ENCODE measurements around the gene AP1G2. TPM values are rescaled to one million over a fixed set of nuclear protein-coding genes. Genes with fewer than 3 reads are reported as not detected.
A peak's percentile ranks its signal among the peaks of the same experiment; 100 is the strongest.
"Not testable (repeated sequence)": the region's sequence is repeated elsewhere in the genome, so short reads cannot be mapped to it uniquely, and the experiment has no call there.

Gene AP1G2
- total RNA-seq, 1 donor from 2014 or later: 10.0 TPM

DNA sequence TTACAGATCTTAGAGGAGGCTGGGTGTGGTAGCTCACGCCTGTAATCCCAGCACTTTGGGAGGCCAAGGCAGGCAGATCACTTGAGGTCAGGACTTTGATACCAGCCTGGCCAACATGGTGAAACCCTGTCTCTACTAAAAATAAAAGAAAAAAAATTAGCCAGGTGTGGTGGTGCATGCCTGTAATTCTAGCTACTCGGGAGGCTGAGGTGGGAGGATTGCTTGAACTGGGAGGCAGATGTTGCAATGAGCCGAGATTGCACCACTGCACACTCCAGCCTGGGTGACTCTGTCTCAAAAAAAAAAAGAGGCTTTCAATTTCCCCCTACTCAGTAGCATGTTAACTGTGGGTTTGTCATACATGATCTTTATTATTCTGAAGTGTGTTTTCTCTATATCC, 26.6 kb upstream of the AP1G2 start:
- DNase-seq: not testable (repeated sequence)

DNA sequence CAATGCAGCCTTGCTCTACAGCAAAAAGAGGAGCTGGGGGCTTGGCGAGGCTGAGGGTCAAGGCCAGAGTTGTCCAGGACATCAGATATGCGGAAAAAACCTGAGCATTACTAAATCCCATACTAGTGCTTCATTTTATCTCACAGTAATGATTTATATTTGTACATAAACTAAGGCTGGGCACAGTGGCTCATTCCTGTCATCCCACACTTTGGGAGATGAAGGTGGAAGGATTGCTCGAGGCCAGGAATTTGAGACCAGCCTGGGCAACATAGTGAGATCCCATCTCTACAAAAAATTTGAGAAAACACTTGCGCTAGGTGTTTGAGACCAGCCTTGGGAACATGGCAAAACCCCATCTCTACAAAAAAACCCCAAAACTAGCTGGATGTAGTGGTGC, 22.6 kb upstream of the AP1G2 start:
- DNase-seq: no peak

DNA sequence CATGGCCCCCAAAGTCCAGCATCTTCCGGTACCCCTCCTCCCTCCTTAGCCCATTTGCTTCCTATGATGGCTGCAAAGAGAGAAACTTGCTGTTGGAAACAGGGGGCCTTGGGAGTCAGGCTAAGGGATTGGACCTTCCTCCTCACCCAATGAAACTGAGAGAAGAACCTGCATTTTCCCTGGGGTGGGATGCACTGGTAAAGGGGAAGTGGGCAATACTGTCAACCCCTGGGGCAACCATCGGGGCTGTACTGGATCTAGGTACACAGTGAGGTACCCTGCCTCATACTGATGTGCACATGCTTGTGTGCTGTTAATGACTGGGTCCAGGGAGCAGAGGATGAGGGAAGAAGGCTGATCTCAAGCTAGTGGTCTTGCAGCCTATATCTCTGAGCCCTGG, 22.0 kb upstream of the AP1G2 start:
- no peak for DNase-seq

DNA sequence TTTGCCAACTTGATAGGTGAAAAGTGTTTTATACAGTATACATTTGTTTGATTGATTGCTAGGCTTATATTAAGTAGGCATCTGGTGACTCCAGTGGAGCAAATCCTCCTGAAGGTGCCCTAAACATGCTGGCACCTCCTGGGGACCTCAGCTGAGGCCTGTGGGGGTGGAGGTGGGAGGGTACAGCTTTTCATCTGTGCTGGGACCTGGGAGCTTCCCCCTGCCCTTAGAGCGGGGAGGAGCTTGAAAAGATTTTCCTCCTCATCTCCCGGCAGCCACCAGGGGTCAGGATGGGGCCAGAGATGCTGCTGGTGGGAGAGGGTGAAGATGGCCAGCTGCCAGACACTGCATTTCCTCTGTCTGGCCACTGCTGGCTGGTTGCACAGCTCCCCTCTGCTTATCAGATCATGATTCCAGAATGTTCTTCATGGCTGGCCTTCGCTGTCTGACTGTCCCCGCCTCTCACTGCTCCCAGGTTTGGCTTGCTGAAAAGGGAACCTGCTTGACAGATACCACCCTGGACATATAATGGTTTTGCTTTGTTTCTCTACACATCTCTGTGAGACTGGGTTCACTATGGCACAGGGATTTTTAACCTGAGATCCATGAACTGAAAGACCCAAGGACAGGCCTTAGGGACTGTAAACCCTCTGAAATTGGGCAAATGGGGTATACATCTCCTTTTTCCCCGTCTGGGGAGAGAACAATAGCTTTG, 21.4 kb upstream of the AP1G2 start:
- peak; percentile 63 for DNase-seq

DNA sequence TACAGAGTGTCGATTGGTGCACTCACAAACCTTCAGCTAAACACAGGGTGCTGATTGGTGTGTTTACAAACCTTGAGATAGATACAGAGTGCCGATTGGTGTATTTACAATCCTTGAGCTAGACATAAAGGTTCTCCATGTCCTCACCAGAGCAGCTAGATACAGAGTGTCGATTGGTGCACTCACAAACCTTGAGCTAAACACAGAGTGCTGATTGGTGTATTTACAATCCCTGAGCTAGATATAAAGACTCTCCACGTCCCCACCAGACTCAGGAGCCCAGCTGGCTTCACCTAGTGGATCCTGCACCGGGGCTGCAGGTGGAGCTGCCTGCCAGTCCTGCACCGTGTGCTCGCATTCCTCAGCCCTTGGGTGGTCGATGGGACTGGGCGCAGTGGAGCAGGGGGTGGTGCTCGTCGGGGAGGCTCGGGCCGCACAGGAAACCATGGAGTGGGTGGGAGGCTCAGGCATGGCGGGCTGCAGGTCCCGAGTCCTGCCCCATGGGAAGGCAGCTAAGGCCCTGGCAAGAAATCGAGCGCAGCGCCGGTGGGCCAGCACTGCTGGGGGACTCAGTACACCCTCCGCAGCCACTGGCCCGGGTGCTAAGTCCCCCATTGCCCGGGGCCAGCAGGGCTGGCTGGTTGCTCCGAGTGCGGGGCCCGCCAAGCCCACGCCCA, 17.1 kb upstream of the AP1G2 start:
- not testable (repeated sequence) for DNase-seq

DNA sequence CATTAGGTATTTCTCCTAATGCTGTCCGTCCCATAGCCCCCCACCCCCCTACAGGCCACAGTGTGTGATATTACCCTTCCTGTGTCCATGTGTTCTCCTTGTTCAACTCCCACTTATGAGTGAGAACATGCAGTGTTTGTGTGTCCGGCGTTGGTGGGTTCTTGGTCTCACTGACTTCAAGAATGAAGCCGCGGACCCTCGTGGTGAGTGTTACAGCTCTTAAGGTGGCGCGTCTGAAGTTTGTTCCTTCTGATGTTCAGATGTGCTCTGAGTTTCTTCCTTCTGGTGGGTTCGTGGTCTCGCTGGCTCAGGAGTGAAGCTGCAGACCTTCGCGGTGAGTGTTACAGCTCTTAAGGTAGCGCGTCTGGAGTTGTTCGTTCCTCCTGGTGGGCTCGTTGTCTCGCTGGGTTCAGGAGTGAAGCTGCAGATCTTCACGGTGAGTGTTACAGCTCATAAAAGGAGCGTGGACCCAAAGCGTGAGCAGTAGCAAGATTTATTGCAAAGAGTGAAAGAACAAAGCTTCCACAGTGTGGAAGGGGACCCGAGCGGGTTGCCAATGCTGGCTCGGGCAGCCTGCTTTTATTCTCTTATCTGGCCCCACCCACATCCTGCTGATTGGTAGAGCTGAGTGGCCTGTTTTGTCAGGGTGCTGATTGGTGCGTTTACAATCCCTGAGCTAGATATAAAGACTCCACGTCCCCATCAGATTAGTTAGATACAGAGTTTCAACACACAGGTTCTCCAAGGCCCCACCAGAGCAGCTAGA, 16.4 kb upstream of the AP1G2 start:
- DNase-seq: not testable (repeated sequence)

DNA sequence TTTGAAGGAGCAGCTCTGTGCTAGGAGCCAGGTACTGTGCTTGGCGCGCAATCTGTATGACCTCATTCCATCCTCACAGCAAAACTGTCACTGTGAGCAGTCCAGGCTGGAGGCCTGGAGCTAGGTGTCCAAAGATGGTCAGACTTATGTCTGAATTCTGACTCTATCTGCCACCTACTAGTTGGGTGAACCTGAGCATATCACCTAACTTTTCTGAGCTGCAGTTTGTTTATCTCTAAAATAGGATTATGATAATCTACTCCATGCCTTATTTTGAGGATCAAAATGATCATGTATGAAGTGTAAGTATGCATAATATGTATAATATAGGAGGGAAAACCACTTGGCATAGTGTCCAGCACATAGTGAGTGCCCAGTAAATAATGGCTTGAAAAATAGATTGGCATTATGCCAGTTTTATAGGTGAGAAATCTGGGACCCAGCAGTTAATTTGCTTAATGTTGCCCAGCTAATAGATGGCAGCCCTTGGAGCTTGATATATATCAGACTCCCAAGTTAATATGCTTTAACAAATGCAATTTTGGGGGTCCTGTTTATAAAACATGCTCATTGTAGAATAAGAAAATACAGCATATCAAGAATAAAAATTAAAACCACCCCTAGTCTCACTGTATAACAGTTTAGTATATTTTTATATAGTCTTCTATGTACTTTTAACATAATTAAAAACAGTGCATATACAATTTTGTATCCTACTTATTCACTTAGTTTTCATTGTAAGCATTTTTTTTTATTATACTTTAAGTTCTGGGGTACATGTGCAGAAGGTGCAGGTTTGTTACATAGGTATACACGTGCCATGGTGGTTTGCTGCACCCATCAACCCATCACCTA, 15.5 kb upstream of the AP1G2 start:
- DNase-seq: no peak

DNA sequence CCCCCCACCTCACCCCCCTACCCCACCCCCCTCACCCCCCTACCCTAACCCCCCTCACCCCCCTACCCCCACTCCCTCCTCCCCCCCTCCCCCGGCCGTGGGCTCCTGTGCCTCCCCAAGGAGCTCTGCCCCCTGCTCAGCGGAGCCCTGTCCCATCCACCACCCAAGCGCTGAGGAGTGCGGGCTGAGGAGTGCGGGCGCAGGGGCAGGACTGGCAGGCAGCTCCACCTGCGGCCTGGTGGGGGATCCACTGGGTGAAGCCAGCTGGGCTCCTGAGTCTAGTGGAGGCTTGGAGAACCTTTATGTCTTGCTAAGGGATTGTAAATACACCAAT, 13.3 kb upstream of the AP1G2 start:
- no peak for DNase-seq

DNA sequence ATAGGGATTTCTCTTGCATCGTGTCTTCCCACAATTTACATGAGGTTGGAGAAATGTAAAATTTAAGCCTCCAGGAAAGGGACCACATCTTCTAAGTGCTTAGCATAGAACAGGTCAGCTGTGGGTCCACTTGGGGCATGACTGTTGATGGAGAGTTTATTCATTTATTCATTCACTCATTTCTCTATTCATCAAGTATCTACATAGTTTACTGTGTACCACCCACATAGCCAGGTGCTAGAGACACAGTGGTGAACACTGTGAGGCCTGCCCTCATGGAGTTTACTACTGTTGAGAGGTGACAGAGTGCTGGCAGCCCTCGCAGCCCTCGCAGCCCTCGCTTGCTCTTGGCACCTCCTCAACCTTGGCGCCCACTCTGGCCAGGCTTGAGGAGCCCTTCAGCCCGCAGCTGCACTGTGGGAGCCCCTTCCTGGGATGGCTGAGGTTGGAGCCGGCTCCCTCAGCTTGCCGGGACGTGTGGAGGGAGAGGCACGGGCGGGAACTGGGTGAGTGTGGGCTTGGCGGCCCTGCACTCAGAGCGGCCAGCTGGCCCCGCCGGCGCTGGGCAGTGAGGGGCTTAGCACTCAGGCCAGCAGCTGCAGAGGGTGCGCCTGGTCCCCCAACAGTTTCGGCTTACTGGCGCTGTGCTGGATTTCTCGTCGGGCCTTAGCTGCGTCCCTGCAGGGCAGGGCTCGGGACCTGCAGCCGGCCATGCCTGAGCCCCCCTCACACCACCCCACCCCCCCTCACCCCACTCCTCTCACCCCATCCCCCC, 12.7 kb upstream of the AP1G2 start:
- DNase-seq: no peak

DNA sequence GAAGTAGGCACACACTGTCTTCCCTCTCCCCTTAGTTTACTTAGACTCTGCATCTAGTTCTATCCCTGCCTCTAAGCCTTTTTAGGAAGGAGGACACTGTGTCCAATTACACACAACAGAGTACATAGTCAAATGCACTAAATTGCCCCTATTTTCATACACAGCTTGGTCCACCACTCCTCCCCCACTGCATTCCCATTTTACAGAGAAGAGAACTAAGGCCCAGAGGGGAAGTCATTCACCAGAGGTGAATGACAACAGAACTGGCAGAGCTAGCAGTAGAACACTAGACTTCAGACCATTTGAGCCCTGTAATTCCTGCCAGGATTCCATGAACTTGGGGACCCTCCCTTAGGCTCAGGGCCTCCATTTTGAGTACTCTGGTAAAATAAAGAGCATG, 12.1 kb upstream of the AP1G2 start:
- DNase-seq: no peak

DNA sequence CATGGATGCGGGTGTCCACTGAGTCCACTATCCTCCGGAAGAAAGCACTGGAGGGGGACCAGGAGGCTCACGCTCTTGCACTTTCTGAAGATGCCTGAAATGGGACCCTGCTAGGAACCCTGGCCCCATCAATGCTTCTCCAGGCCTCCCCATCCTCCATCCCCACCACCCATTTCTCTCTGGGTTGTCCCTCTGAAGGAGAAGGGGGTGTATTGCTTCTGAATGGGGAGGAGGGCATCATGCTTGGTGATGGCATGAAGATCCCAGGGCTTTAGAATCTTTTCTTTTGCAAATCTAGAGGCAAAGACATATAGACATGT, 11.7 kb upstream of the AP1G2 start:
- no peak for DNase-seq

DNA sequence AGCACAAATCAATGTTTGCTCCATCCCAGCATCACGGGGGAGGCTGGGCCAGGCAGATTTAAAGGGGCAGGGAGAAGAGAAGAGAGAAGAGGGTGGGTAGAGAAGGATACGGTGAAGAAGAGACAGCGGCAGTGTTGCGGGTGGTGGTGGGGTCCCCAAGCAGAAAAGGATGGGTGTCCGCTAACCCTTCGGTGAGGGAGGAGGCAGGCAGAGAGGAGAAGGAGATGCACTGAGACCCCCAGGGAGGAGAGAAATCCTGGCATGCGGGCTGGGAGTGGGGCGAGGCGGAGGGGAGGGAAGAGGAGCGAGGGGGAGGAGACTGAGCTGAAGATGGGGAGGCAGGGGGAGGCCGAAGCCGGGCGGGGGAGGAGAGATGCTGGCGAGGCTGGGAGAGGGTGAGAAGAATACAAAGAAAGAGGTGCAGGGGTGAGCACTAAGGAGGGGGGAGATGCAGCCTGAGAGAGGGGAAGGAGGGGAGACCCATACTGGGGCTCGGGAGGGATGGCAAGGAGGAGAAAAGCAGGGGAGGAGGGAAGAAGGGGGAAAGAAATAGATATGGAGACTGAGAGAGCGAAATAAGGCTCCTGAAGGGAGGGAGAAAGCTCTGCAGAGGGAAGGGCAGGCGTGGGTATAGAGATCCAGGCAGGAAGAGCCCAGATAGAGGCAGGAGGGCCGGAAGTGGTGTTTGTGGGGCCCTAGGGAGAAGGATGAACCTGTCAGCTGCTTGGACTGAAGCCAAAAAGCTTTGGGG, 11.1 kb upstream of the AP1G2 start, which contains the start of gene JPH4:
JPH4 (minus strand) TSS at position 231 of the 751 bp plus-strand sequence. CDS start 1,337 bp downstream, outside the sequence.
- peak; percentile 74 for DNase-seq

DNA sequence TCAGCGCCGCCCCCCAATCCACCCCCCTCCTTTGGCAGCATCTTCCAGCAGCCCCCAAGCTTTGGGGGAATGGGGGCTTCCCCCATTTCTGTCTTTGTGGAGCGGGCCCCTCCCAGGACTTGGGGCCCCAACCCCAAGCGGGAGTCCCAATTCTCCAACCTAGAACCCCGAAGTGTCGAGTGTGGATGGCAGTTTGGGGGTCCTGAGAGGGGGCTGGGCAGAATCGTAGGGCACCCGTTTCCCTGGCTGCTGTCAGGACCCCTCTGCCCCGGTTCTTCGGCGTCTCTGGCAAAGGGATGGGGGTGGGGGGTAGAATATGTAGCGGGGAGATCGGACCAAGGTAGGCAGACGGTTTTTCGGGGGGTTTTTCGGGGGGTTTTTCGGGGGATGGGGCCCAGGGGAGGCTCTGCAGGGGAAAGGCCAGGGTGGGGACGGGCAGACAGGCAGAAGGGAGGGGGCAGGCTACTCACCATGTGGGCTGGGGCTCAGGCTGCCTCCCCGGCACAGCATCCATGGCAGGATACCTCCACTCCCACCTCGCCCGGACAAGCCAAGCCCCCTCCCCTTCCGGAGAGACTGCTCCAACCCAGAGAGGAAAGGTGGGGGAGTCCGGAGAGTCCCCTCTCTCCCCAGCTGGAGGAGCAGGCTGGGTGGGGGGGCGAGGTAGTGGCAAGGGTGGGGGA, 10.3 kb upstream of the AP1G2 start:
- DNase-seq: no peak

DNA sequence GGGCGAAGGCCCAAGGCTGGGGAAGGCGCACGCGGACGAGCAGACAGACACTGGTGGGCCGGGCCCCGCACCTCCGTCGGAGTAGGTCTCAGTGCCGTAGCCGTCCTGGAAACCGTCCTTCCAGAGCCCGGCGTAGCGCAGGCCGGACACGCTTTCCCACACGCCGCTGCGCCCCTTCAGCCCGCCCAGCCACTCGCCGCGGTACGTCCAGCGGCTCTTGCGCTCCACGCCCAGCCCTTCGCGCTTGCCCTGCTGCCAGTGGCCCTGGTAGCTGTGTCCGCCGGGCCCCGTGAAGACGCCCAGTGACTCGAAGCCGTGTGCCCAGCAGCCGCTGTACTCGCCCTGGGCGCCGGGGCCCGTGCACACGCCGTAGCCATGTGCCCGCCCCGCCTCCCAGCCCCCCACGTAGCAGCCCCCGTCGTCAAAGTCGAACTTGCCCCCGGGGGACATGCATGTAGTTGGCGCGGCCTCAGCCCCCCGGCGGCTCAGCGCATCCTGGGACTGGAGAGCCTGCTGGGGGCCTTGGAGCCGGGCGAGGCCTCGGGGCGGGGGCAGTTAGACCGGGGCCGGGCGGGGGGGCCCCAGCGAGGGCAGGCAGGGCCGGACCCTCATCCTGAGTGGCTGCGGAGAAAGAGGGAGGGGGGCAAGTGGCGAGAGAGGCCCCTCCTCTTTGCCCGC, 9.6 kb upstream of the AP1G2 start:
- DNase-seq: peak; percentile 45

DNA sequence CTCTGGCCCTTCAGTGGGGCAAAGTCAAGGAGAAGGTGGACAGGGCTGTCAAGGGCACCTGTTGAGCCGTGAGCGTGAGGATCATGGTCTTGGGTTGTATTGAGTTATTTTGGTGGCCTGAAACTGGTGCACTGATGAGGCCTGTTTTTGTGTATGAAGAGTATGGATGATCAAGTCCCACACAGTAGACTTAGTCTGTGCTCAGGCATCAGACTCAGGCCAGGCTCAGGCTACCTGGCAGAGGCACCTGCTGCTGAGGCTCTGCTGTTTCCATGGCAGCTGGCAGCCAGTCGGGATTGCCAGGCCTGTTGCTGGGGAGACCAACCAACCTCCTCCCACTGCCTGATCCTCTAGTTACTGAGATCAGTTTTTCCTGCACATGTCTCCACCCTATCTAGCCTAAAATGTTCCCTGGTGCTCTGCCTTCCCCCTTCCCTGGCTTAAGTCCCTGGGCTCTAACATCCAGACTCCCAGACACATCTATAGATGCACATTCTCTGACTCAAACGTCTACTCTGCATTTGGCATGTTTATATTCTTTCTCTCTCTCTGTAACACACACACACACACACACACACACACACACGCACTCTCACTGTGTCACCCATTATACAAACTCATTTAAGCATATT, 5.9 kb upstream of the AP1G2 start:
- DNase-seq: peak; percentile 53

DNA sequence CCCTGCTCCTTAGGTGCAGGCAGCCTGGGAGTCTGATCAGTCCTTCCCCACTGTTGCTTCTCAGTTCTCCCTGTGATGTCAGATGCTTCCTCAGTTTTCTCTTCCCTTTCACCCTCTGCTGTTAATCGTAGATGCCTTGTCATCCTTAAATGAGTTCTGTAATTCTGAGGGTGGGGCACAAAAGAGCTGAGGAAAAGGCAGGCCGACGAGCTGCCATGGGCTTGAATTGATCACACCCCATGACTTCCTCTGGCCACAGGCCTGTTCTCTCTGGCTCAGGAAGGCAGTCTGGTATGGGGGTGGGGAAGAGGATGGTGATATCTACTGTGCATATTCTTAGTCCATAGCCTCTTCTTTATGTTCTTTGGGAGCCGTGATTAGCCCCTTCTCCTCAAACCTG, 5.2 kb upstream of the AP1G2 start:
- DNase-seq: no peak

DNA sequence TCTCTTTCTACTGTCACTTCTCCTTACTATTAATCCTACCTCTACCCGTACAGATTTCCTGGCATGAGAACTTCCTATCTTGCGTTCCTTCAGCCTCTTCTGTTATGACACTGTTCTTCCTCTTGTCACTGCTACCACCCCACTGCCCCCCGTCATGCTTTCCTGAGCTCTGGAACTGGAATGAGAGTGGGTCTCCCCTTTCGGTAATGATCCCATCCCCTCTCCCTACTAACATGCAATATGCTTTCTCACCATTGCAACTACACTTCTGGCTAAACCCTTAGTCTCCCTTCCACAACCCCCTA, 4.9 kb upstream of the AP1G2 start:
- DNase-seq: no peak

DNA sequence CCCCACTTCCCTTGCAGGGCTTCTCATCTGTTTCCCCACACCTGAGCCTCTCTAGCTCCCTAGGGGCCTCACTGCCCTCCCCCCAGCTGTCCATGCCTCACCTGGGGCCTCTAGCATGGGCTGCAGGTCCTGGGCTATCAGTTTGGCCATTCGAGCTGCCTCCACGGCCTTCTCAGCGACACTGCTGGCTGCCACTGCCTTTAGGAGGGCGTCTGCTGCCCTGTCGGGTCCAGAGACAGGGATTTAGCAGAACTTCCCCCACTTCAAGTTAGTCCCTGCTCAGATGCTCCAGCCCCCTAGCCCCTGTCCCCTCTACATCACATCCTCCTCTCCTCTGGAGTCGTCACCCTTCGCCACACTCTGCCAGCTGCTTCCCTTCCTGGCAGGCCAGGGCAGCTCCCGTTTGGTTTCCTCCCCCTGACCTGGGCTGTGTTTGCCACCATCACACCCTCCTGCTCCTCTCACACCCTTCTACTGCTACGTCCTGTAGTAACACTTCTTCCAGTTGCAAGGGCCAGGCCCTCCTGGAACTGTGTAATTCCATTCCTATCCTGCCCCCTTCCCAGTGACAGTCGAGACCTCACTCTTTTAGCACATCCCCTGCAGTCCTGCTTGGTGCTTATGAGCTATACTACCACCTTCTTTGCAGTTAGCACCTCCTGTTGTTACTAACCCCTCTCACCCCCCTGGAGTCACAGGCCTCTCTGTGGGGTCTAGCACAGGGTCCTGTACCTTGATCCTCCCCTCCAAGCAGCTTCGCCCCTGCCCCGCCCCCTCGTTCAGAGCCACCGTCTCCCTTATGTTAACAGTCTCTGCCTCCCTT, 4.3 kb upstream of the AP1G2 start:
- no peak for DNase-seq
